Fibroblast of lung (primary cell): ENCODE measurements around the gene GJB4. TPM values are rescaled to one million over a fixed set of nuclear protein-coding genes. Genes with fewer than 3 reads are reported as not detected.

Experiments used
- DNase-seq, 2 donors: peaks; one replicate each; pipeline versions ENCODE4 v3.0.0 to v3.0.0-alpha.2; 2010; ENCODE audit warnings: low read depth in 2 of 2
- H2AFZ ChIP-seq: 2 replicates; pipeline ENCODE4 v1.5.1; 2012; ENCODE audit warnings: low read length, control low read depth, inconsistent platforms
- H3K27ac ChIP-seq: 2 replicates; pipeline ENCODE4 v1.5.1; 2011; ENCODE audit warnings: low read length, control low read depth; ENCODE audit not compliant: insufficient read depth
- H3K27me3 ChIP-seq: 2 replicates; pipeline ENCODE4 v1.5.1; 2011; ENCODE audit warnings: mild to moderate bottlenecking, low read length; ENCODE audit not compliant: control insufficient read depth, insufficient read depth
- H3K36me3 ChIP-seq: 2 replicates; pipeline ENCODE4 v1.5.1; 2011; ENCODE audit warnings: low read length; ENCODE audit not compliant: control insufficient read depth, insufficient read depth
- H3K4me1 ChIP-seq: 2 replicates; pipeline ENCODE4 v1.5.1; 2011; ENCODE audit warnings: low read length; ENCODE audit not compliant: control insufficient read depth, insufficient read depth; ENCODE audit errors: extremely low read depth
- H3K4me2 ChIP-seq: 2 replicates; pipeline ENCODE4 v1.5.1; 2011; ENCODE audit warnings: low read length, control low read depth; ENCODE audit not compliant: insufficient read depth; ENCODE audit errors: extremely low read depth
- H3K4me3 ChIP-seq, 4 experiments: fragments of 200-600 bp in 1 of 4; sonication (generic) in 1 of 4; replicated peaks in 1 of 4; 2 replicates each; pipeline ENCODE4 v1.5.1; 2011 to 2016; ENCODE audit warnings: low read length in 4 of 4, low read depth in 3 of 4, mild to moderate bottlenecking in 3 of 4, control low read depth in 2 of 4, inconsistent platforms in 1 of 4, mixed read lengths in 1 of 4; ENCODE audit not compliant: insufficient read depth in 1 of 4; ENCODE audit errors: control extremely low read depth in 1 of 4
- H3K79me2 ChIP-seq: 2 replicates; pipeline ENCODE4 v1.5.1; 2012; ENCODE audit warnings: mild to moderate bottlenecking, low read length, inconsistent platforms; ENCODE audit not compliant: control insufficient read depth, insufficient read depth
- H3K9ac ChIP-seq: 2 replicates; pipeline ENCODE4 v1.5.1; 2011; ENCODE audit warnings: mild to moderate bottlenecking, low read length, control low read depth; ENCODE audit not compliant: insufficient read depth
- H3K9me3 ChIP-seq: 2 replicates; pipeline ENCODE4 v1.5.1; 2012; ENCODE audit warnings: low read depth, low read length; ENCODE audit not compliant: control insufficient read depth, insufficient read depth
- H4K20me1 ChIP-seq: 2 replicates; pipeline ENCODE4 v1.5.1; 2011; ENCODE audit warnings: low read length; ENCODE audit not compliant: control insufficient read depth, insufficient read depth; ENCODE audit errors: extremely low read depth
- EZH2 ChIP-seq: IDR thresholded peaks from 2 replicates; pipeline ENCODE4 v1.5.1; 2012; ENCODE audit warnings: low read length, control low read depth, mild to moderate bottlenecking; ENCODE audit errors: missing control alignments
- polyA plus RNA-seq, 2 donors: library from polyadenylated mRNA; depleted of rRNA in 1 of 2; stranded (reverse) in 1 of 2; unstranded in 1 of 2; fragments of >200 nt; gene quantifications; 2 replicates each; pipeline ENCODE4 v1.2.1, GENCODE V29; 2011 to 2012; ENCODE audit warnings: missing spikeins in 1 of 2
- total RNA-seq: library from RNA; depleted of rRNA; stranded (reverse); fragments of >200 nt; gene quantifications from 2 replicates; pipeline ENCODE4 v1.2.1, GENCODE V29; 2014
- TF ChIP-seq, protein P1 (sequence below), 2 donors: IDR thresholded peaks in 1 of 2; conservative IDR thresholded peaks in 1 of 2; 1 replicate in 1 of 2; 2 replicates in 1 of 2; pipeline ENCODE4 v1.5.1; 2011 to 2012; ENCODE audit warnings: low read length in 2 of 2, control low read depth in 1 of 2, inconsistent platforms in 1 of 2, low read depth in 1 of 2, mild to moderate bottlenecking in 1 of 2

GJB4 gene
- total and polyA plus RNA-seq, 2 donors (not counting 1 experiment from before 2014, with no cell fraction given): not detected

- no peak overlapping the region for H3K9ac ChIP-seq
- no peaks in the 10 kb centered on the region for H3K79me2 ChIP-seq
- no peak overlapping the region for H3K27ac ChIP-seq
- no peak for TF ChIP-seq EZH2
- TF ChIP-seq, protein P1, sequence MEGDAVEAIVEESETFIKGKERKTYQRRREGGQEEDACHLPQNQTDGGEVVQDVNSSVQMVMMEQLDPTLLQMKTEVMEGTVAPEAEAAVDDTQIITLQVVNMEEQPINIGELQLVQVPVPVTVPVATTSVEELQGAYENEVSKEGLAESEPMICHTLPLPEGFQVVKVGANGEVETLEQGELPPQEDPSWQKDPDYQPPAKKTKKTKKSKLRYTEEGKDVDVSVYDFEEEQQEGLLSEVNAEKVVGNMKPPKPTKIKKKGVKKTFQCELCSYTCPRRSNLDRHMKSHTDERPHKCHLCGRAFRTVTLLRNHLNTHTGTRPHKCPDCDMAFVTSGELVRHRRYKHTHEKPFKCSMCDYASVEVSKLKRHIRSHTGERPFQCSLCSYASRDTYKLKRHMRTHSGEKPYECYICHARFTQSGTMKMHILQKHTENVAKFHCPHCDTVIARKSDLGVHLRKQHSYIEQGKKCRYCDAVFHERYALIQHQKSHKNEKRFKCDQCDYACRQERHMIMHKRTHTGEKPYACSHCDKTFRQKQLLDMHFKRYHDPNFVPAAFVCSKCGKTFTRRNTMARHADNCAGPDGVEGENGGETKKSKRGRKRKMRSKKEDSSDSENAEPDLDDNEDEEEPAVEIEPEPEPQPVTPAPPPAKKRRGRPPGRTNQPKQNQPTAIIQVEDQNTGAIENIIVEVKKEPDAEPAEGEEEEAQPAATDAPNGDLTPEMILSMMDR (conservative IDR thresholded peaks at IDR 0.05 in 1 of 2, IDR thresholded peaks at IDR 0.05 in 1 of 2; ENCODE audit: low read depth in 1 of 2, low read length in 2 of 2): no peak
- H3K4me3 ChIP-seq: no peak overlapping the region
- DNase-seq: no peak
- H3K9me3 ChIP-seq: no peaks in the 10 kb centered on the region
- no peaks in the 10 kb centered on the region for H3K4me1 ChIP-seq
- H2AFZ ChIP-seq: no peak overlapping the region
- H3K4me2 ChIP-seq: no peak overlapping the region
- H3K27me3 ChIP-seq: no peaks in the 10 kb centered on the region
- no peaks in the 10 kb centered on the region for H3K36me3 ChIP-seq
- H4K20me1 ChIP-seq: no peaks in the 10 kb centered on the region
These were observed 14.7 kb upstream of the GJB4 start for GRCh38 chr1:34744851-34745250.

DNA sequence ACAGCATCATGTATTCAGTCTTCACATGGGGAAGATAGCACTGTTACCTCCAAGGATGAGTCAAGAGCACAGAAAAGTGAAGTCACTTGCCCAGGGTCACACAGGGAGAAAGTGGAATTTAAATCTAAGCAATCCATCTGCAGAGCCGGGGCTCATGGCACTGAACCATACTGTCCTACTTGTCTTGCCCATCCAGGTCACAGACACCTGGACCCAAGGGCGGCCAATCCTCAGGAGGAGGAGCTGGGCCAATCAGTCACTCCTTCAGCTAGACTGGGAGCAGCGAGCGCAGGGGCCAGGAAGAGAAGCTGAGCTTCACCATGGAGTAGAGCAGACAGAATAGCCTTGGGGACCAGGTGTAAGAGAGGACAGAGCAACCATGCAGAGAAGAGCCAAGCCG lies 13.9 kb upstream of the GJB4 start:
- H3K4me1 ChIP-seq: no peaks in the 10 kb centered on the region
- no peaks in the 10 kb centered on the region for H4K20me1 ChIP-seq
- no peaks in the 10 kb centered on the region for H3K27me3 ChIP-seq
- no peak for TF ChIP-seq EZH2
- TF ChIP-seq, protein P1 (conservative IDR thresholded peaks at IDR 0.05 in 1 of 2, IDR thresholded peaks at IDR 0.05 in 1 of 2; ENCODE audit: low read depth in 1 of 2, low read length in 2 of 2): no peak
- no peak for DNase-seq
- no peak overlapping the region for H2AFZ ChIP-seq
- no peaks in the 10 kb centered on the region for H3K79me2 ChIP-seq
- no peak overlapping the region for H3K27ac ChIP-seq
- H3K4me2 ChIP-seq: no peak overlapping the region
- no peak overlapping the region for H3K9ac ChIP-seq
- H3K4me3 ChIP-seq: no peak overlapping the region
- no peaks in the 10 kb centered on the region for H3K36me3 ChIP-seq
- no peaks in the 10 kb centered on the region for H3K9me3 ChIP-seq

DNA sequence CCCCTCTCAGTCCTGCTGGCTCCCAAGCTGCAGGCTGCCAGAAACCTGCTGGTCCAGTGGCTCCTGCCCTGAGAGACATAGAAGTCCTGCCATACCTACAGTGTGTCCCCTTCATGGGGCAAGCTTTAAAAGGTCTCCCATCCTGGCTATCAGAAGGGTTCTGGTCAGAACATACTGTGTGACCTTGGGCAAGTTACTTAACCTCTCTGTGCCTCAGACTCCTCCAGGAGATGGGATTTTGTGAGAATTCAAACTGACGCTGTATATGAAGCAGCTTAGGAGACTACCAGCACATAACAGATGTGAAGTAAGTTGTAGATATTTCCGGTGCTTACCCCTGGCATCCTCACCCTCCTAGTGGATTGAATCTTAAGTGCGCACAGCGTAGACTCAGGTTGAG lies 13.4 kb upstream of the GJB4 start:
- Histone ChIP-seq H3K4me3 (no peak overlapping the region), H3K27me3 (no peaks in the 10 kb centered on the region), H3K9me3 (no peaks in the 10 kb centered on the region), H2AFZ (no peak overlapping the region), H3K27ac (no peak overlapping the region), H3K79me2 (no peaks in the 10 kb centered on the region), H3K4me1 (no peaks in the 10 kb centered on the region), H3K4me2 (no peak overlapping the region), H4K20me1 (no peaks in the 10 kb centered on the region), H3K9ac (no peak overlapping the region), H3K36me3 (no peaks in the 10 kb centered on the region)
- TF ChIP-seq EZH2: no peak
- TF ChIP-seq, protein P1 (conservative IDR thresholded peaks at IDR 0.05 in 1 of 2, IDR thresholded peaks at IDR 0.05 in 1 of 2; ENCODE audit: low read depth in 1 of 2, low read length in 2 of 2): no peak
- no peak for DNase-seq
